Measurements from ENCODE around the gene FAM184B.
"Not testable (repeated sequence)": the region's sequence is repeated elsewhere in the genome, so short reads cannot be mapped to it uniquely, and the experiment has no call there.

- TF ChIP-seq CTCF (IDR thresholded peaks at IDR 0.05 in 4 of 5, conservative IDR thresholded peaks at IDR 0.05 in 1 of 5); POLR2A (IDR thresholded peaks at IDR 0.05): not testable (repeated sequence)
Observed at GRCh38 chr4:17659196-17659595, 122.2 kb downstream of the FAM184B start.

Data from gastrocnemius medialis (tissue), 4 donors.